ENCODE results near the gene NOL4L.

DNA sequence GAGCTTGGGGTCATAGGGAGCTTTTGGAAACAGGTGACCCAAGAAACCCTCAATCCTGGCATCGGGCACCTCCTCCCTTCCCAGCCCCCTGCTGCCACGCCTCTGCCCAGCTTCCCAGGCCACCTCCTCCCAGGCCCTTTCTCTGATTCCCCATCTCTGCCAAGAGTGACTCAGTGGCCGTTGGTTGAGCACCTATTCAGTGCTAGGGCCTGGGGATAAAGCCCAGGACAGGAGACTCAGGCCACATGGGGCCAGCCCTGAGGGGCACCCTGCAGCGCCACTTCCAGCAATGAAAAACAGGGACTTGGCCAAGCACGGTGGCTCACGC lies 116.9 kb downstream of the NOL4L start:
- no peak for TF ChIP-seq POLR2A (IDR thresholded peaks at IDR 0.05; ENCODE audit: low read depth, low read length)
- no peak for TF ChIP-seq POLR2AphosphoS5 (IDR thresholded peaks at IDR 0.05; ENCODE audit: low read depth, low read length)
- no peak for TF ChIP-seq TAF1 (IDR thresholded peaks at IDR 0.05; ENCODE audit: low read depth, low read length)
- TF ChIP-seq SPI1 (IDR thresholded peaks at IDR 0.05; ENCODE audit: low read depth, low read length) = no peak
